H9 (cell line): ENCODE measurements around the gene SYT3. TPM values are rescaled to one million over a fixed set of nuclear protein-coding genes. Genes with fewer than 3 reads are reported as not detected.

ENCODE experiments used
- DNase-seq: peaks from one replicate; pipeline ENCODE4 v3.0.0-alpha.2; 2017
- H2AFZ ChIP-seq: one replicate; pipeline ENCODE4 v1.6.1; 2013; ENCODE audit warnings: mild to moderate bottlenecking, low read length, control low read depth, moderate library complexity
- H2AK5ac ChIP-seq: 2 replicates; pipeline ENCODE4 v1.6.1; 2013; ENCODE audit warnings: low read length, control low read depth, mixed read lengths; ENCODE audit not compliant: insufficient read length
- H2BK120ac ChIP-seq: one replicate; pipeline ENCODE4 v1.6.1; 2013; ENCODE audit warnings: low read depth, mild to moderate bottlenecking, low read length, control low read depth, inconsistent platforms; ENCODE audit not compliant: poor library complexity, severe bottlenecking
- H2BK12ac ChIP-seq: 2 replicates; pipeline ENCODE4 v1.6.1; 2013; ENCODE audit warnings: low read length, control low read depth, mixed read lengths, low read depth; ENCODE audit not compliant: insufficient read length
- H2BK15ac ChIP-seq: 2 replicates; pipeline ENCODE4 v1.6.1; 2013; ENCODE audit warnings: low read depth, low read length, control low read depth
- H2BK20ac ChIP-seq: one replicate; pipeline ENCODE4 v1.6.1; 2013; ENCODE audit warnings: low read depth, mild to moderate bottlenecking, low read length, control low read depth, inconsistent platforms; ENCODE audit not compliant: poor library complexity, severe bottlenecking
- H2BK5ac ChIP-seq: 2 replicates; pipeline ENCODE4 v1.6.1; 2013; ENCODE audit warnings: low read length, control low read depth, mixed read lengths; ENCODE audit not compliant: insufficient read length
- H3K14ac ChIP-seq: 2 replicates; pipeline ENCODE4 v1.6.1; 2013; ENCODE audit warnings: low read length, control low read depth; ENCODE audit not compliant: insufficient read depth
- H3K18ac ChIP-seq: 2 replicates; pipeline ENCODE4 v1.6.1; 2013; ENCODE audit warnings: low read depth, mild to moderate bottlenecking, mixed read lengths, low read length, control low read depth; ENCODE audit not compliant: insufficient read length
- H3K23ac ChIP-seq: 2 replicates; pipeline ENCODE4 v1.6.1; 2013; ENCODE audit warnings: low read length, control low read depth, mixed read lengths, low read depth; ENCODE audit not compliant: insufficient read length
- H3K23me2 ChIP-seq: 2 replicates; pipeline ENCODE4 v1.6.1; 2013; ENCODE audit warnings: low read depth, mild to moderate bottlenecking, mixed read lengths, low read length, control low read depth; ENCODE audit not compliant: insufficient read length, poor library complexity, severe bottlenecking
- H3K27ac ChIP-seq: 2 replicates; pipeline ENCODE4 v1.5.1; 2013; ENCODE audit warnings: low read length, control low read depth, mixed read lengths, low read depth; ENCODE audit not compliant: insufficient read length
- H3K27me3 ChIP-seq: 2 replicates; pipeline ENCODE4 v1.6.1; 2013; ENCODE audit warnings: low read length, control low read depth, inconsistent platforms; ENCODE audit not compliant: insufficient read depth
- H3K4ac ChIP-seq: 2 replicates; pipeline ENCODE4 v1.6.1; 2013; ENCODE audit warnings: low read depth, mild to moderate bottlenecking, control low read depth, inconsistent platforms, low read length, moderate library complexity
- H3K4me1 ChIP-seq: 2 replicates; pipeline ENCODE4 v1.6.1; 2013; ENCODE audit warnings: low read length, control low read depth, inconsistent platforms; ENCODE audit not compliant: insufficient read depth
- H3K4me2 ChIP-seq: 2 replicates; pipeline ENCODE4 v1.6.1; 2013; ENCODE audit warnings: low read length, control low read depth, mixed read lengths; ENCODE audit not compliant: insufficient read length, insufficient read depth
- H3K56ac ChIP-seq: 2 replicates; pipeline ENCODE4 v1.6.1; 2013; ENCODE audit warnings: low read depth, mild to moderate bottlenecking, mixed read lengths, low read length, control low read depth; ENCODE audit not compliant: insufficient read length
- H3K79me1 ChIP-seq: 2 replicates; pipeline ENCODE4 v1.6.1; 2013; ENCODE audit warnings: low read depth, mild to moderate bottlenecking, moderate library complexity, low read length, control low read depth, inconsistent platforms; ENCODE audit not compliant: insufficient read depth, poor library complexity, severe bottlenecking
- H3K79me2 ChIP-seq: 2 replicates; pipeline ENCODE4 v1.6.1; 2013; ENCODE audit warnings: low read length, control low read depth, inconsistent platforms; ENCODE audit not compliant: insufficient read depth
- H3K9ac ChIP-seq: 2 replicates; pipeline ENCODE4 v1.6.1; 2013; ENCODE audit warnings: low read length, control low read depth, mixed read lengths; ENCODE audit not compliant: insufficient read length; ENCODE audit errors: extremely low read depth
- H3K9me3 ChIP-seq: one replicate; pipeline ENCODE4 v1.6.1; 2013; ENCODE audit warnings: low read depth, low read length, inconsistent platforms; ENCODE audit not compliant: control insufficient read depth
- H3T11ph ChIP-seq: one replicate; pipeline ENCODE4 v1.6.1; 2013; ENCODE audit warnings: mild to moderate bottlenecking, low read length, control low read depth, inconsistent platforms
- H4K20me1 ChIP-seq: one replicate; pipeline ENCODE4 v1.6.1; 2013; ENCODE audit not compliant: control insufficient read depth, insufficient read length, insufficient read depth
- H4K5ac ChIP-seq: 2 replicates; pipeline ENCODE4 v1.6.1; 2013; ENCODE audit warnings: low read depth, mild to moderate bottlenecking, mixed read lengths, low read length, control low read depth; ENCODE audit not compliant: insufficient read length
- H4K8ac ChIP-seq: replicated peaks from 2 replicates; pipeline ENCODE4 v1.6.1; 2013; ENCODE audit warnings: low read length, control low read depth, mixed read lengths, low read depth; ENCODE audit not compliant: insufficient read length
- H4K91ac ChIP-seq: 2 replicates; pipeline ENCODE4 v1.6.1; 2013; ENCODE audit warnings: low read depth, mild to moderate bottlenecking, moderate library complexity, mixed read lengths, low read length, control low read depth; ENCODE audit not compliant: insufficient read length
- H3K27ac Mint-ChIP-seq, 3 experiments: 2 replicates in 2 of 3; 3 replicates in 1 of 3; pipeline ENCODE4 v1.8.0; 2020 to 2021; ENCODE audit warnings: mixed read lengths in 3 of 3, mild to moderate bottlenecking in 1 of 3, moderate library complexity in 1 of 3
- H3K27me3 Mint-ChIP-seq: 2 replicates; pipeline ENCODE4 v1.8.0; 2021; ENCODE audit warnings: low read depth, mild to moderate bottlenecking, moderate library complexity, mixed read lengths
- H3K36me3 Mint-ChIP-seq, 3 experiments: 2 replicates in 2 of 3; 3 replicates in 1 of 3; pipeline ENCODE4 v1.8.0; 2020 to 2021; ENCODE audit warnings: low read depth in 3 of 3, mixed read lengths in 3 of 3; ENCODE audit not compliant: insufficient read depth in 1 of 3
- H3K4me1 Mint-ChIP-seq, 2 experiments: 2 replicates each; pipeline ENCODE4 v1.8.0; 2020; ENCODE audit warnings: mixed read lengths in 2 of 2
- H3K4me3 Mint-ChIP-seq, 2 experiments: 2 replicates in 1 of 2; 3 replicates in 1 of 2; pipeline ENCODE4 v1.8.0; 2020 to 2021; ENCODE audit warnings: mild to moderate bottlenecking in 2 of 2, mixed read lengths in 2 of 2, moderate library complexity in 1 of 2
- H3K9me3 Mint-ChIP-seq, 2 experiments: 2 replicates in 1 of 2; 3 replicates in 1 of 2; pipeline ENCODE4 v1.8.0; 2020; ENCODE audit warnings: mild to moderate bottlenecking in 2 of 2, mixed read lengths in 2 of 2, moderate library complexity in 1 of 2
- CTCF ChIP-seq: fragments of 200-600 bp; sonication (generic); conservative IDR thresholded peaks from 3 replicates; pipeline ENCODE4 v1.8.0; 2021; ENCODE audit warnings: antibody characterized with exemption, mild to moderate bottlenecking
- WGBS: extraction: QIAGEN DNeasy Blood & Tissue Kit; methylation state at CpG from one replicate; pipeline ENCODE4 v1.1.7; 2013; ENCODE audit warnings: missing lambda C conversion rate, low lambda C conversion rate, mixed read lengths; ENCODE audit not compliant: insufficient read length; ENCODE audit errors: extremely low coverage; 5-methylcytosine and 5-hydroxymethylcytosine counted together
- total RNA-seq: library from RNA; stranded (reverse); gene quantifications from 2 replicates; pipeline ENCODE4 v1.2.1, GENCODE V29; 2021

The SYT3 gene
- total RNA-seq, 1 experiment from 2014 or later, result 3.1 TPM

DNA sequence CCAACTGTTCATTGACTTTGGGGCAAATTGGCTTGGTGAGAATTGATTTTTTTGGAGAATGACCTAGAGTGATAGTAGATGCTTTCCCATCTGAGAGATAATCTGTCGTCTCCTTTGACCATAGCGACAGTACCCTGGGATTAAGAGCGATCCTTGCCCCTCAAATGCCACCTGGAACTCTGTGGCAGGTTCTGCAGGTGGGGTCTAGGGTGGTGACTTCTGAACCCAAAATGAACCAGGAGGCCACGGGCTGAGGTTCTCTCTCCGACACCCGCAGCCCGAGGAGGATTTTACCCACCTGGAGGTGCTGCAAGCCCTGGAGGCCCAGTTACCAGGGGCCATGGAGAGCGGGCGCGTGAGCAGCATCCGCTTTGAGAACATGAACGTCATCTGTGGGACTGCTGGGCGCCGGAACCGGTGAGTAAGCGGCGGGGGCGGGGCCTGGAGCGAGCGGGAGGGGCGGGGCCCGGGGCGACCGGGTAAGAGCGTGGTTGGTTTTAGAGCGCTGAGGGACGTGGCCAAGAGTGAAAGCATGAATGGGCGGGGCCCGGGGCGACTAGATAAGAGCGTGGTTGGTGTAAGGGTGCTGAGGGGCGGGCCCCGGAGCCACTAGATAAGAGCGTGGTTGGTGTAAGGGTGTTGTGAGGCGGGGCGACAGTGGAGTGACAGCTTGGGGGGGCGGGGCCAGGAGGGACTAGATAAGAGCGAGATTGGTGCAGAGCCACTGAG, 18.2 kb upstream of the SYT3 start:
- Histone ChIP-seq H4K91ac (no peak overlapping the region), H3K9me3 (no peaks in the 10 kb centered on the region), H3K9ac (peak overlapping the region; percentile 89), H2AFZ (no peak overlapping the region), H3K4me1 (no peaks in the 10 kb centered on the region; the same call in 1 of the 2 replicates), H4K20me1 (no peaks in the 10 kb centered on the region), H2BK20ac (no peak overlapping the region), H3T11ph (no peak overlapping the region), H2BK12ac (peak overlapping the region; percentile 17), H3K79me1 (no peaks in the 10 kb centered on the region), H3K56ac (no peak overlapping the region), H2BK15ac (no peak overlapping the region), H3K79me2 (no peaks in the 10 kb centered on the region), H3K23ac (no peak overlapping the region), H3K23me2 (peaks cover 16% of the 10 kb centered on the region), H3K14ac (peak overlapping the region; percentile 91), H3K18ac (peak overlapping the region; percentile 93), H2AK5ac (no peak overlapping the region), H2BK5ac (no peak overlapping the region), H3K27me3 (no peaks in the 10 kb centered on the region), H2BK120ac (no peak overlapping the region), H3K4ac (no peak overlapping the region; the same call in 1 of the 2 replicates), H3K4me2 (peak overlapping the region; percentile 95), H3K27ac (no peak overlapping the region), H4K5ac (no peak overlapping the region), H4K8ac (no peak overlapping the region)
- H3K27ac Mint-ChIP-seq, result peak overlapping the region; percentile 92 to 99 (median 99); a peak in 6 of 7 replicates
- peaks cover 5 to 9% of the 10 kb centered on the region in 2 experiments; a peak in 4 of 5 replicates for H3K9me3 Mint-ChIP-seq
- peak overlapping the region; percentile 94 to 95 for H3K4me3 Mint-ChIP-seq
- TF ChIP-seq CTCF, result no peak
- H3K27me3 Mint-ChIP-seq, result peaks cover 47% of the 10 kb centered on the region
- H3K4me1 Mint-ChIP-seq, result peaks cover 21 to 44% of the 10 kb centered on the region in 2 experiments
- H3K36me3 Mint-ChIP-seq, result peaks cover 0 to 10% (median 0%) of the 10 kb centered on the region in 3 experiments; a peak in 4 of 7 replicates
- WGBS, result no CpG with 5 or more reads among the region's 38 CpGs
- peak; percentile 100 for DNase-seq
